K562 (cell line): ENCODE measurements around the gene DNAH9. TPM values are rescaled to one million over a fixed set of nuclear protein-coding genes. Genes with fewer than 3 reads are reported as not detected.

Experiments used
- ARID2 ChIP-seq: fragments of 450-650 bp; IDR thresholded peaks from 2 replicates; pipeline ENCODE4 v1.6.1; 2017; ENCODE audit warnings: antibody characterized with exemption, mild to moderate bottlenecking
- CBFA2T2 ChIP-seq: fragments of 450-650 bp; conservative IDR thresholded peaks from 2 replicates; pipeline ENCODE4 v1.6.1; 2017; ENCODE audit warnings: mild to moderate bottlenecking
- DACH1 ChIP-seq: fragments of 450-650 bp; IDR thresholded peaks from 2 replicates; pipeline ENCODE4 v1.6.1; 2018; ENCODE audit not compliant: partially characterized antibody
- HBP1 ChIP-seq: fragments of 450-650 bp; formaldehyde crosslinking; IDR thresholded peaks from 2 replicates; pipeline ENCODE4 v1.4.0; 2022; ENCODE audit warnings: missing genetic modification characterization
- HMGN3 ChIP-seq: IDR thresholded peaks from 2 replicates; pipeline ENCODE4 v1.6.1; 2011; ENCODE audit warnings: borderline replicate concordance, low read depth, mild to moderate bottlenecking, mixed read lengths, low read length; ENCODE audit not compliant: insufficient read length; ENCODE audit errors: extremely low read depth
- KDM5B ChIP-seq: fragments of 200-600 bp; sonication (generic); IDR thresholded peaks from 2 replicates; pipeline ENCODE4 v1.6.1; 2012; ENCODE audit warnings: low read depth, mild to moderate bottlenecking, moderate library complexity, low read length, control low read depth, inconsistent platforms; ENCODE audit not compliant: insufficient replicate concordance
- NFIX ChIP-seq: fragments of 250-450 bp; sonication (Bioruptor Pico); IDR thresholded peaks from 2 replicates; pipeline ENCODE4 v1.4.0; 2020; ENCODE audit warnings: low read depth, mild to moderate bottlenecking, moderate library complexity
- NR2C2 ChIP-seq, 2 experiments: fragments of 200-800 bp in 1 of 2; sonication (Bioruptor generic) in 1 of 2; sonication (generic) in 1 of 2; formaldehyde crosslinking in 1 of 2; IDR thresholded peaks; 2 replicates each; pipeline versions ENCODE4 v1.6.1 to v1.8.0; 2016 to 2022; ENCODE audit warnings: mild to moderate bottlenecking in 1 of 2, missing compliant biosample characterization in 1 of 2, missing genetic modification characterization in 1 of 2, missing genetic modification reagents in 1 of 2
- POLR2B ChIP-seq: fragments of 450-650 bp; IDR thresholded peaks from 2 replicates; pipeline ENCODE4 v1.6.1; 2018; ENCODE audit warnings: low read depth; ENCODE audit not compliant: partially characterized antibody
- SMARCA5 ChIP-seq: fragments of 450-650 bp; IDR thresholded peaks from 2 replicates; pipeline ENCODE4 v1.6.1; 2016
- ZNF174 ChIP-seq: fragments of 250-450 bp; sonication (Bioruptor Pico); IDR thresholded peaks from 2 replicates; pipeline ENCODE4 v1.4.0; 2020; ENCODE audit warnings: mild to moderate bottlenecking
- ZNF253 ChIP-seq: fragments of 250-450 bp; sonication (Bioruptor Pico); conservative IDR thresholded peaks from 2 replicates; pipeline ENCODE4 v1.6.1; 2021; ENCODE audit warnings: mild to moderate bottlenecking
- ZNF407 ChIP-seq: fragments of 450-650 bp; IDR thresholded peaks from 2 replicates; pipeline ENCODE4 v1.6.1; 2016; ENCODE audit warnings: low read depth
- ZSCAN32 ChIP-seq: fragments of 450-650 bp; formaldehyde crosslinking; IDR thresholded peaks from 2 replicates; pipeline ENCODE4 v1.4.0; 2020; ENCODE audit warnings: mild to moderate bottlenecking, moderate library complexity
- polyA plus RNA-seq, 8 experiments: library from polyadenylated mRNA; depleted of rRNA in 4 of 8; stranded (reverse) in 5 of 8; unstranded in 3 of 8; fragments of >200 nt; fragmentation: Nextera tagmentation in 2 of 8; fragmentation: Illumina TruSeq in 1 of 8; extraction: Ambion mirVana in 2 of 8; extraction: Trizol in 1 of 8; gene quantifications; 2 replicates each; pipeline versions ENCODE4 v1.2.1 to v1.2.3, GENCODE V29; 2011 to 2014; ENCODE audit warnings: inconsistent platforms in 1 of 8, missing spikeins in 1 of 8
- total RNA-seq, 7 experiments: library from RNA; depleted of rRNA in 6 of 7; stranded (reverse); fragments of >200 nt in 6 of 7; fragmentation: Illumina TruSeq in 2 of 7; extraction: Trizol in 2 of 7; gene quantifications; 2 replicates each; pipeline versions ENCODE4 v1.2.1 to v1.2.3, GENCODE V29; 2011 to 2021; ENCODE audit warnings: low replicate concordance in 1 of 7
- TF ChIP-seq, protein P1 (sequence below): fragments of 450-650 bp; IDR thresholded peaks from 2 replicates; pipeline ENCODE4 v1.6.1; 2016; ENCODE audit warnings: low read depth, mild to moderate bottlenecking, moderate library complexity
- TF ChIP-seq, protein P2 (sequence below): fragments of 450-650 bp; formaldehyde crosslinking; IDR thresholded peaks from 2 replicates; pipeline ENCODE4 v1.4.0; 2020; ENCODE audit warnings: mild to moderate bottlenecking

DNAH9 gene
- total and polyA plus RNA-seq, 9 of the 15 experiments (the other 6 are each of a cell fraction or from before 2014, with no cell fraction given), result not detected

- TF ChIP-seq HMGN3 (peak; percentile 80), NFIX (CRISPR knock-in tag) (no peak), SMARCA5 (no peak), ZSCAN32 (CRISPR knock-in tag) (no peak), ZNF253 (no peak), CBFA2T2 (peak; percentile 100), POLR2B (no peak), HBP1 (CRISPR knock-in tag) (peak; percentile 93; the same call in 1 of the 2 replicates), DACH1 (peak; percentile 72), ARID2 (no peak), ZNF407 (no peak), KDM5B (no peak), NR2C2 (CRISPR knock-in tag; IDR thresholded peaks at IDR 0.05) (no peak), NR2C2 (tag; IDR thresholded peaks at IDR 0.05) (peak; percentile 38; the same call in 1 of the 2 replicates), ZNF174 (no peak)
- TF ChIP-seq, protein P1, sequence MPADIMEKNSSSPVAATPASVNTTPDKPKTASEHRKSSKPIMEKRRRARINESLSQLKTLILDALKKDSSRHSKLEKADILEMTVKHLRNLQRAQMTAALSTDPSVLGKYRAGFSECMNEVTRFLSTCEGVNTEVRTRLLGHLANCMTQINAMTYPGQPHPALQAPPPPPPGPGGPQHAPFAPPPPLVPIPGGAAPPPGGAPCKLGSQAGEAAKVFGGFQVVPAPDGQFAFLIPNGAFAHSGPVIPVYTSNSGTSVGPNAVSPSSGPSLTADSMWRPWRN, result peak; percentile 99
- TF ChIP-seq, protein P2, sequence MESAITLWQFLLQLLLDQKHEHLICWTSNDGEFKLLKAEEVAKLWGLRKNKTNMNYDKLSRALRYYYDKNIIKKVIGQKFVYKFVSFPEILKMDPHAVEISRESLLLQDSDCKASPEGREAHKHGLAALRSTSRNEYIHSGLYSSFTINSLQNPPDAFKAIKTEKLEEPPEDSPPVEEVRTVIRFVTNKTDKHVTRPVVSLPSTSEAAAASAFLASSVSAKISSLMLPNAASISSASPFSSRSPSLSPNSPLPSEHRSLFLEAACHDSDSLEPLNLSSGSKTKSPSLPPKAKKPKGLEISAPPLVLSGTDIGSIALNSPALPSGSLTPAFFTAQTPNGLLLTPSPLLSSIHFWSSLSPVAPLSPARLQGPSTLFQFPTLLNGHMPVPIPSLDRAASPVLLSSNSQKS (CRISPR knock-in tag), result no peak
Observed at GRCh38 chr17:11908711-11909146, 310.5 kb downstream of the DNAH9 start (continued).
